GM23338 (cell line): Measurements from ENCODE around the gene CYP46A1. TPM values are rescaled to one million over a fixed set of nuclear protein-coding genes. Genes with fewer than 3 reads are reported as not detected.

Source experiments
- ATAC-seq: fragments of 200-7000 bp; cut with Tn5 transposase; 3 replicates; pipeline ENCODE4 v1.9.1; 2020
- DNase-seq: peaks from one replicate; pipeline ENCODE4 v3.0.0-alpha.2; 2015; ENCODE audit warnings: low spot score
- H2AFZ ChIP-seq: fragments of 200-600 bp; sonication (generic); 2 replicates; pipeline ENCODE4 v1.8.0; 2016; ENCODE audit warnings: antibody characterized with exemption, mild to moderate bottlenecking, moderate library complexity
- H3F3A ChIP-seq: fragments of 200-600 bp; sonication (generic); replicated peaks from 2 replicates; pipeline ENCODE4 v1.8.0; 2017; ENCODE audit warnings: antibody characterized with exemption, mixed run types, low read depth
- H3K27ac ChIP-seq: fragments of 200-600 bp; sonication (generic); 2 replicates; pipeline ENCODE4 v1.6.1; 2016; ENCODE audit warnings: low read depth
- H3K27me3 ChIP-seq: fragments of 200-600 bp; sonication (generic); 2 replicates; pipeline ENCODE4 v1.8.0; 2016; ENCODE audit warnings: mild to moderate bottlenecking, mixed run types, moderate library complexity; ENCODE audit not compliant: insufficient read depth
- H3K36me3 ChIP-seq: fragments of 200-600 bp; sonication (generic); 2 replicates; pipeline ENCODE4 v1.8.0; 2016; ENCODE audit warnings: mild to moderate bottlenecking; ENCODE audit not compliant: insufficient read depth
- H3K4me1 ChIP-seq: fragments of 200-600 bp; sonication (generic); 2 replicates; pipeline ENCODE4 v1.8.0; 2016; ENCODE audit warnings: mild to moderate bottlenecking, moderate library complexity; ENCODE audit not compliant: insufficient read depth
- H3K4me2 ChIP-seq: fragments of 200-600 bp; sonication (generic); 2 replicates; pipeline ENCODE4 v1.7.1; 2017; ENCODE audit warnings: mixed run types
- H3K4me3 ChIP-seq: fragments of 200-600 bp; sonication (generic); 2 replicates; pipeline ENCODE4 v1.6.1; 2016; ENCODE audit warnings: mixed run types
- H3K79me2 ChIP-seq: fragments of 200-600 bp; sonication (generic); replicated peaks from 2 replicates; pipeline ENCODE4 v1.8.0; 2017; ENCODE audit warnings: mild to moderate bottlenecking; ENCODE audit not compliant: insufficient read depth
- H3K9me2 ChIP-seq: fragments of 200-600 bp; sonication (generic); 2 replicates; pipeline ENCODE4 v1.8.0; 2017; ENCODE audit not compliant: insufficient read depth
- H4K20me1 ChIP-seq: fragments of 200-600 bp; sonication (generic); replicated peaks from 2 replicates; pipeline ENCODE4 v1.8.0; 2017; ENCODE audit warnings: mild to moderate bottlenecking; ENCODE audit not compliant: insufficient read depth
- H3K27ac Mint-ChIP-seq: 2 replicates; pipeline ENCODE4 v1.8.0; 2020; ENCODE audit warnings: inconsistent platforms, mild to moderate bottlenecking, moderate library complexity, mixed read lengths
- H3K27me3 Mint-ChIP-seq: 3 replicates; pipeline ENCODE4 v1.8.0; 2022; ENCODE audit warnings: low read depth, mild to moderate bottlenecking, moderate library complexity, mixed read lengths, inconsistent platforms; ENCODE audit not compliant: insufficient read depth, poor library complexity
- H3K36me3 Mint-ChIP-seq: 3 replicates; pipeline ENCODE4 v1.8.0; 2021; ENCODE audit warnings: low read depth, mild to moderate bottlenecking, inconsistent platforms, moderate library complexity, mixed read lengths
- H3K4me1 Mint-ChIP-seq: 3 replicates; pipeline ENCODE4 v1.8.0; 2020; ENCODE audit warnings: mild to moderate bottlenecking, inconsistent platforms, mixed read lengths
- H3K4me3 Mint-ChIP-seq: 3 replicates; pipeline ENCODE4 v1.8.0; 2021; ENCODE audit warnings: moderate library complexity, mild to moderate bottlenecking, inconsistent platforms, mixed read lengths
- H3K9me3 Mint-ChIP-seq: 3 replicates; pipeline ENCODE4 v1.8.0; 2020; ENCODE audit warnings: moderate library complexity, mild to moderate bottlenecking, inconsistent platforms, mixed read lengths
- CREB1 ChIP-seq: fragments of 250-450 bp; sonication (Bioruptor Pico); IDR thresholded peaks from 2 replicates; pipeline ENCODE4 v1.5.0; 2020; ENCODE audit warnings: low read depth, mild to moderate bottlenecking, moderate library complexity
- CTCF ChIP-seq, 2 experiments: fragments of 200-600 bp in 1 of 2; sonication (generic) in 1 of 2; conservative IDR thresholded peaks; 2 replicates each; pipeline versions ENCODE4 v1.5.1 to v1.6.1; 2016 to 2017; ENCODE audit warnings: antibody characterized with exemption in 2 of 2, low read depth in 2 of 2, mild to moderate bottlenecking in 2 of 2, moderate library complexity in 1 of 2
- EZH2phosphoT487 ChIP-seq: fragments of 200-600 bp; sonication (generic); IDR thresholded peaks from one replicate; pipeline ENCODE4 v1.8.1; 2018; ENCODE audit warnings: antibody characterized with exemption; ENCODE audit not compliant: unreplicated experiment
- REST ChIP-seq: IDR thresholded peaks from one replicate; pipeline ENCODE4 v1.6.1; 2018; ENCODE audit warnings: antibody characterized with exemption; ENCODE audit not compliant: unreplicated experiment
- STAT1 ChIP-seq: IDR thresholded peaks from one replicate; pipeline ENCODE4 v1.6.1; 2016; ENCODE audit warnings: antibody characterized with exemption; ENCODE audit not compliant: unreplicated experiment
- ZNF331 ChIP-seq: fragments of 250-450 bp; sonication (Bioruptor Pico); IDR thresholded peaks from 2 replicates; pipeline ENCODE4 v1.5.0; 2020; ENCODE audit warnings: low read depth, mild to moderate bottlenecking, moderate library complexity
- ZNF462 ChIP-seq: fragments of 250-450 bp; sonication (Bioruptor Pico); IDR thresholded peaks from 2 replicates; pipeline ENCODE4 v1.5.0; 2020; ENCODE audit warnings: mild to moderate bottlenecking, moderate library complexity
- polyA plus RNA-seq: library from polyadenylated mRNA; unstranded; fragments of >200 nt; fragmentation: Nextera tagmentation; extraction: Ambion mirVana; gene quantifications from 2 replicates; pipeline ENCODE4 v1.2.1, GENCODE V29; 2016
- total RNA-seq: library from RNA; depleted of rRNA; stranded (reverse); fragments of >200 nt; shearing (Covaris generic); gene quantifications from 2 replicates; pipeline ENCODE4 v1.2.3, GENCODE V29; 2014

Gene CYP46A1
- total and polyA plus RNA-seq, 2 experiments from 2014 or later = 0.59 to 0.66 TPM

GRCh38 chr14:99768381-99768780 lies 84.3 kb downstream of the CYP46A1 start (continued):
- TF ChIP-seq ZNF462 (CRISPR knock-in tag) = no peak
- TF ChIP-seq ZNF331 (CRISPR knock-in tag) = no peak

GRCh38 chr14:99769123-99769522 lies 85.0 kb downstream of the CYP46A1 start:
- Histone ChIP-seq H4K20me1 (no peaks in the 10 kb centered on the region), H3K36me3 (no peaks in the 10 kb centered on the region), H3K27me3 (no peaks in the 10 kb centered on the region), H2AFZ (no peak overlapping the region), H3K4me3 (no peak overlapping the region), H3K79me2 (no peaks in the 10 kb centered on the region), H3K4me2 (no peak overlapping the region), H3K9me2 (no peaks in the 10 kb centered on the region), H3K4me1 (peaks cover 19% of the 10 kb centered on the region), H3F3A (no peaks in the 10 kb centered on the region), H3K27ac (no peak overlapping the region)
- no peak overlapping the region for H3K27ac Mint-ChIP-seq
- no peaks in the 10 kb centered on the region for H3K9me3 Mint-ChIP-seq
- ATAC-seq (no peak), DNase-seq (no peak)
- H3K4me1 Mint-ChIP-seq = peaks cover 26% of the 10 kb centered on the region
- no peak overlapping the region for H3K4me3 Mint-ChIP-seq
- H3K36me3 Mint-ChIP-seq = no peaks in the 10 kb centered on the region
- H3K27me3 Mint-ChIP-seq = peaks cover 14% of the 10 kb centered on the region
- no peak for TF ChIP-seq STAT1
- no peak for TF ChIP-seq CREB1 (CRISPR knock-in tag)
- TF ChIP-seq EZH2phosphoT487 = no peak
- TF ChIP-seq REST = no peak
- no peak for TF ChIP-seq CTCF (conservative IDR thresholded peaks at IDR 0.05; ENCODE audit: low read depth in 2 of 2)
